ENCODE measurements around the gene IST1.
A peak's percentile ranks its signal among the peaks of the same experiment; 100 is the strongest.

IST1 gene

DNA sequence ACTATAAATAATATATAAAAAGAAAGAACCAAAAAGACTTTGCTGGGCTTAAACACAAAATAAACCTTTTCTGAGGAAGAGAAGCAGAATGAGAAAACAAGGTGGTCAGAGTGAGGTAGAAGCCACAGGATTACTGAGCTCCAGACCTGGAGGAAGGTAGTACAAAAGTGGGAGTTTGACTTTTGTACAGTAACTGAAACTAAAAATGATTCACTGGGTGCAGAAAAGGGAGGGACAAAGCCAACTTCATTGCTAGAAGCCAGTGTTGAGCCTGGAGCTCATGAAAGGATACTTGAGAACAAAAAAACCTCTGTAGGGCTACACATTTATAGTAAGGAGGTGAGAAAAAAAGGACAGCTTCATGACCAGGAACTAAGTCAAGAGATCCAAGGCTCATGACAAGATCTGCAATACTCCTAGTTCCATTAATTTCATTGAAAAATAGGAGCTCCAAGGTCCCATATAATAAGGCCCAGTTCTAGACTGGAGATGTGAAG lies 59.4 kb downstream of the IST1 start:
- no peak for DNase-seq (ENCODE audit: low read depth)
- TF ChIP-seq CTCF (IDR thresholded peaks at IDR 0.05; ENCODE audit: insufficient read depth, low read depth, low read length, missing control alignments): no peak
- no peak overlapping the region for H3K4me3 ChIP-seq (ENCODE audit: low read length)

- no peak for TF ChIP-seq CTCF (IDR thresholded peaks at IDR 0.05; ENCODE audit: insufficient read depth, low read depth, low read length, missing control alignments)
- peak; percentile 27 for DNase-seq (ENCODE audit: low read depth)
- no peak overlapping the region for H3K4me3 ChIP-seq (ENCODE audit: low read length)
Measured at GRCh38 chr16:71956486-71956885, 61.2 kb downstream of the IST1 start.

DNA sequence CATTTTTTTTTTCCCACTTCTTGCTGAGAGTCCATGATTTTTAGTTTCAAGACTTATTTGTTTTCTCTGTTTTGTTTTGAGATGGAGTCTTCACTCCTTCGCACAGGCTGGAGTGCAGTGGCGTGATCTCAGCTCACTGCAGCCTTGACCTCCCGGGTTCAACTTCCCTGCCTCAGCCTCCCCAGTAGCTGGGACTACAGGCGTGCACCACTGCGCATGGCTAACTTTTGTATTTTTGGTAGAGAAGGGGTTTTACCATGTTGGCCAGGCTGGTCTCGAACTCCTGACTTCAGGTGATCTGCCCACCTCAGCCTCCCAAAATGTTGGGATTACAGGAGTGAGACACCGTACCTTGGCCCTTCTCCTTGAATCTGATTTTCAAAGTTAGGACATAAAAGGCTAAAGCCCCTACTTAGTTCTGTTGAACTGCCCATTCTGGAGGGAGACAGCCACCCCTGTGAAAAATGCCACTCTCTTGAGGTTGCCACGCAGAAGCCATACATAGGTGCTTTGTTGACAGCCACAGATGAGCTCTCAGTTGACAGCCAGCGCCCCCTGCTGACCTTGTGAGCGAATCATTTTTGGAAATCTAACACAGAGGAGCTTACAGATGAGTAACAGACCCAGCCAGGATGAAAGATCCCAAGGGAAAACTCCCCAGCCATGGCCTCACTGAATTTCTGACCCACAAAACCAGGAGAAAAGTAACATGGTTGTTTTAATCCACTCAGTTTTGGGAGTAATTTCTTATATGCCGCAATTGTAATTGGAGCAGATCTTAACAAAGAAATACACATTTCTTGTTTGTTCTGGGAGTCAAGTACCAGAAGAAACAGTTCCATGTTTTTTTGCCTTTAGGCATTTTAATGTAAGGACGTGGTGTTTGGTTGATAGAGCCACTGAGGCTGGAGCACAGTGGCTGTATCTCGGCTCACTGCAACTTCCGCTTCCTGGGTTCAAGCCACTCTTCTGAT lies 66.0 kb downstream of the IST1 start:
- DNase-seq (ENCODE audit: low read depth): peak; percentile 89
- no peak overlapping the region for H3K4me3 ChIP-seq (ENCODE audit: low read length)
- peak; percentile 80 for TF ChIP-seq CTCF (IDR thresholded peaks at IDR 0.05; ENCODE audit: insufficient read depth, low read depth, low read length, missing control alignments)

GRCh38 chr16:71963125-71963875 lies 68.0 kb downstream of the IST1 start:
- DNase-seq (ENCODE audit: low read depth): no peak
- TF ChIP-seq CTCF (IDR thresholded peaks at IDR 0.05; ENCODE audit: insufficient read depth, low read depth, low read length, missing control alignments): no peak
- H3K4me3 ChIP-seq (ENCODE audit: low read length): no peak overlapping the region

GRCh38 chr16:71965223-71965622 lies 69.9 kb downstream of the IST1 start:
- TF ChIP-seq CTCF (IDR thresholded peaks at IDR 0.05; ENCODE audit: insufficient read depth, low read depth, low read length, missing control alignments): no peak
- H3K4me3 ChIP-seq (ENCODE audit: low read length): no peak overlapping the region
- no peak for DNase-seq (ENCODE audit: low read depth)

DNA sequence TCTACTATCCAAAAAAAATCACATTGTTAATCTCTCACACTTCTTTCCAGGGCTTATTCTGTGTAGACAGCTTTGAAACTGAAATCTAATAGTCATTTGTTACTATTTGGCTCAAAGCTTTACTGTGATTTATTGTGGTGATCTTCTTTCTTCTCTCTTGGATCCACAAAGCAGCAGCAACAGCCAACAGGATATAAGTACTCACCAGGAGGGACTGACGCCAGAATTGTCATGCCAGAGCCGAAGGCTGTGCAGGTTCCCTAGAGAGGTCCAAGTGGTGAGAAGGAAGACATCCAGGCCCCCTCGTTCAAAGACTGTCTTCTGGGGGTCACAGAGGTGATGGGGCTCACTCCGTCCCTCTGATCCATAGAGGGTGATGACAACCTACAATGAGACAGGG lies 71.6 kb downstream of the IST1 start:
- no peak for DNase-seq (ENCODE audit: low read depth)
- no peak overlapping the region for H3K4me3 ChIP-seq (ENCODE audit: low read length)
- no peak for TF ChIP-seq CTCF (IDR thresholded peaks at IDR 0.05; ENCODE audit: insufficient read depth, low read depth, low read length, missing control alignments)

Measured in epithelial cell of esophagus (primary cell).